Measurements from ENCODE around the gene C9orf153. TPM values are rescaled to one million over a fixed set of nuclear protein-coding genes. Genes with fewer than 3 reads are reported as not detected.

Gene C9orf153
- total RNA-seq, 6 experiments from 2014 or later, result 0.19 to 0.54 (median 0.31) TPM; not detected in 2

DNA sequence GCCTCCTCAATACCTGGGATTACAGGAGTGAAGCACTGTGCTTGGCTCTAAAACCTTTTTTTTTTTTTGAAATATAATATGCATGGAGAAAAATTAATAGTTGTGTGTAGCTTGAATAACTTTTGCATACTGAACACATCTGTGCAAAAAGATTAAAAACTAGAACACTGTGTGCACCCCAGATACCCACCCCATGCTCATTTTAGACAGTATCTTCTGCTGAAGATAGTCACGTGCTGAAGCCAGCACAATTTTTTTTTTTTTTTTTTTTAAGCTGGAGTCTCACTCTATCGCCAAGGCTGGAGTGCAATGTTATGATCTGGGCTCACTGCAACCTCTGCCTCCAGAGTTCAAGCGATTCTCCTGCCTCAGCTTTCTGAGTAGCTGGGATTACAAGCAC, 39.9 kb downstream of the C9orf153 start:
- H3K4me1 ChIP-seq, result no peaks in the 10 kb centered on the region
- H3K27ac ChIP-seq, result no peak overlapping the region
- H3K36me3 ChIP-seq, result no peaks in the 10 kb centered on the region
- H3K9me3 ChIP-seq, result no peaks in the 10 kb centered on the region
- TF ChIP-seq, protein P1, sequence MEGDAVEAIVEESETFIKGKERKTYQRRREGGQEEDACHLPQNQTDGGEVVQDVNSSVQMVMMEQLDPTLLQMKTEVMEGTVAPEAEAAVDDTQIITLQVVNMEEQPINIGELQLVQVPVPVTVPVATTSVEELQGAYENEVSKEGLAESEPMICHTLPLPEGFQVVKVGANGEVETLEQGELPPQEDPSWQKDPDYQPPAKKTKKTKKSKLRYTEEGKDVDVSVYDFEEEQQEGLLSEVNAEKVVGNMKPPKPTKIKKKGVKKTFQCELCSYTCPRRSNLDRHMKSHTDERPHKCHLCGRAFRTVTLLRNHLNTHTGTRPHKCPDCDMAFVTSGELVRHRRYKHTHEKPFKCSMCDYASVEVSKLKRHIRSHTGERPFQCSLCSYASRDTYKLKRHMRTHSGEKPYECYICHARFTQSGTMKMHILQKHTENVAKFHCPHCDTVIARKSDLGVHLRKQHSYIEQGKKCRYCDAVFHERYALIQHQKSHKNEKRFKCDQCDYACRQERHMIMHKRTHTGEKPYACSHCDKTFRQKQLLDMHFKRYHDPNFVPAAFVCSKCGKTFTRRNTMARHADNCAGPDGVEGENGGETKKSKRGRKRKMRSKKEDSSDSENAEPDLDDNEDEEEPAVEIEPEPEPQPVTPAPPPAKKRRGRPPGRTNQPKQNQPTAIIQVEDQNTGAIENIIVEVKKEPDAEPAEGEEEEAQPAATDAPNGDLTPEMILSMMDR (IDR thresholded peaks at IDR 0.05), result no peak
- no peak for TF ChIP-seq POLR2A (IDR thresholded peaks at IDR 0.05)
- WGBS (ENCODE audit: insufficient coverage, low coverage, low lambda C conversion rate, missing lambda C conversion rate), result 78% methylated on average over 3 of the region's 3 CpGs
- intact Hi-C loops (cut with DNase I), result no loop called here
- H3K4me3 ChIP-seq, result no peak overlapping the region
- no peak for ATAC-seq
- H3K27me3 ChIP-seq, result no peaks in the 10 kb centered on the region
- DNase-seq, result no peak

DNA sequence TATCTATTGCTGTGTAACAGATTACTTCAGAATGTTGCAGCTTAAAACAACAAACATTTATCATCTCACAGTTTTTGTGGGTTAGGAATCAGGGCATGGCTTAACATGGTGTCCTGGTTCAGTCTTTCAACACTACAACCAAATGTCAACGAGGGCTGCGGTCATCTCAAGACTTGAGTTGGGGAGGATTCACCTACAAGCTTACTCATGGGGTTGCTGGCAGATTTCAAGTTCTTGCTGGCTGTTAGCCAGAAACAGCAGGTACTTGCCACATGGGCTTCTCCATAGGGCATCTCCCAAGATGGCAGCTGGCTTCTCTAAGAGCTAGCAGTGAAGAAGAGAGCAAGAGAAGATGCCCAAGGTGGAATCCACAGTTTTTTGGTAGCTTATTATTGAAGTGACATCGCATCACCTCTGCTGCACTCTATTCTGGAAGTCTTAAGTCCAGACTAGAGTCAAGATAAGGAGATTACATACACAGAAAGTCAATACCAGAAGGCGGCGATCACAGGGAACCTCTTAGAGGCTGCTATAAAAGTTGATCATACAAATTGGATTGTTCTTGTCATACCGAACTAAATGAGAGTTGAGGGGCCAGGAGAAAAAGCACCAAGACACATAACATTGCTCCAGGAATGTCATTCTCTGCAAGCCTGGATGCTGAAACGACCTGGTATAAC, 42.2 kb downstream of the C9orf153 start:
- Histone ChIP-seq H3K4me1 (no peaks in the 10 kb centered on the region), H3K36me3 (no peaks in the 10 kb centered on the region), H3K27ac (no peak overlapping the region), H3K9me3 (no peaks in the 10 kb centered on the region), H3K4me3 (no peak overlapping the region), H3K27me3 (no peaks in the 10 kb centered on the region)
- intact Hi-C loops (cut with DNase I), result no loop called here
- DNase-seq, result no peak
- TF ChIP-seq POLR2A (IDR thresholded peaks at IDR 0.05), result no peak
- TF ChIP-seq, protein P1 (IDR thresholded peaks at IDR 0.05), result no peak
- WGBS (ENCODE audit: insufficient coverage, low coverage, low lambda C conversion rate, missing lambda C conversion rate), result 78% methylated on average over 5 of the region's 7 CpGs
- no peak for ATAC-seq

- Histone ChIP-seq H3K4me3 (no peak overlapping the region), H3K27ac (no peak overlapping the region), H3K36me3 (no peaks in the 10 kb centered on the region), H3K4me1 (no peaks in the 10 kb centered on the region), H3K9me3 (no peaks in the 10 kb centered on the region), H3K27me3 (no peaks in the 10 kb centered on the region)
- WGBS (ENCODE audit: insufficient coverage, low coverage, low lambda C conversion rate, missing lambda C conversion rate), result 70% methylated on average over 5 of the region's 5 CpGs
- ATAC-seq, result no peak
- intact Hi-C loops (cut with DNase I), result no loop called here
- no peak for DNase-seq
- TF ChIP-seq, protein P1 (IDR thresholded peaks at IDR 0.05), result no peak
- no peak for TF ChIP-seq POLR2A (IDR thresholded peaks at IDR 0.05)
These were observed 52.3 kb downstream of the C9orf153 start for GRCh38 chr9:86207193-86207592.

GRCh38 chr9:86202338-86202882, 57.0 kb downstream of the C9orf153 start:
- Histone ChIP-seq H3K27me3 (no peaks in the 10 kb centered on the region), H3K4me1 (no peaks in the 10 kb centered on the region), H3K36me3 (no peaks in the 10 kb centered on the region), H3K27ac (no peak overlapping the region), H3K9me3 (no peaks in the 10 kb centered on the region), H3K4me3 (no peak overlapping the region)
- TF ChIP-seq, protein P1 (IDR thresholded peaks at IDR 0.05), result peak; percentile 65 to 89 (median 86)
- TF ChIP-seq POLR2A (IDR thresholded peaks at IDR 0.05), result no peak
- ATAC-seq (peak; percentile 86 to 94 (median 88)), DNase-seq (no peak)
- WGBS (ENCODE audit: insufficient coverage, low coverage, low lambda C conversion rate, missing lambda C conversion rate), result 24% methylated on average over 5 of the region's 5 CpGs
- intact Hi-C loops (cut with DNase I), result no loop called here
